ENCODE data around the gene BRD3. TPM values are rescaled to one million over a fixed set of nuclear protein-coding genes. Genes with fewer than 3 reads are reported as not detected.

Gene BRD3
- total RNA-seq, 1 donor from 2014 or later, result 98.1 TPM

DNA sequence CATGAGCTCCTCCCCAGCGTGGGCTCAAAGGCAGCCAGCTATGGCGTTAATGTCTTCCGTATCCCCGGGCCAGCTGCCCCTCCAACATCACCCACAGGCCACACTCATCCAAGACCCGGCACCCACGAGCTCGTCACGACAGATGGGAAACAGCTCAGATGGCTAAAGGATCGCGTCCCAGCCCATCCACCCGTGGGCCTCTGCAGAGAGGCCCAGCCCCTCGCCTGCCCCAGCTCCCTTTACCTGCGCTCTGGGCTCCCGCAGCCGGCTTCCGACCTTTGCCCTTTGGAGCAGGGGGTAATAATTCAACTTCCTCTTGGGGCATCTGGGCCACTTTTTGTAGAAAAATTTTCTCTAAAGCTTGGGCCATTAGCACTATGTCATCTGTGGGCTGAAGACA, 16.5 kb downstream of the BRD3 start:
- no peak overlapping the region for H3K27ac Mint-ChIP-seq
- DNase-seq (ENCODE audit: low spot score, unreplicated experiment), result no peak

DNA sequence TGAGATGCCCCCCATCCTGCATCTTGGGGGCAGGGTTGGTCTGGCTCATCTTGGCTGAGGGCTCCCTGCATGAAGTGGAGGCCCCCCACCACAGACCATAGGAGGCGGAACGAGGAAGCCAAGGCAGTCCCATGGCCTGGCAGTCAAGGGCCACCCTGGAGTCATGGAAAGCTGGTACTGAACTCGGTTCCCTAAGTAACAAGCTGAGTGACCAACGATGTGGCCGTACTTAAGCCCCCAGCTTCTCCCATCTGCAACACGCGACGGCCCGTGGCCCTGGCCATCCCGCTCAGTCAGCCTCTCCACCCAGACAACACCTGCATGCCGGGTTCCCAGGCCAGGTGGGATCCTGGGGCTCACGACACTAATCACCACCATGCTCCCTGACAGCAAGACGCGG, 17.1 kb downstream of the BRD3 start:
- no peaks in the 10 kb centered on the region for H3K27me3 Mint-ChIP-seq
- TF ChIP-seq, protein P1, sequence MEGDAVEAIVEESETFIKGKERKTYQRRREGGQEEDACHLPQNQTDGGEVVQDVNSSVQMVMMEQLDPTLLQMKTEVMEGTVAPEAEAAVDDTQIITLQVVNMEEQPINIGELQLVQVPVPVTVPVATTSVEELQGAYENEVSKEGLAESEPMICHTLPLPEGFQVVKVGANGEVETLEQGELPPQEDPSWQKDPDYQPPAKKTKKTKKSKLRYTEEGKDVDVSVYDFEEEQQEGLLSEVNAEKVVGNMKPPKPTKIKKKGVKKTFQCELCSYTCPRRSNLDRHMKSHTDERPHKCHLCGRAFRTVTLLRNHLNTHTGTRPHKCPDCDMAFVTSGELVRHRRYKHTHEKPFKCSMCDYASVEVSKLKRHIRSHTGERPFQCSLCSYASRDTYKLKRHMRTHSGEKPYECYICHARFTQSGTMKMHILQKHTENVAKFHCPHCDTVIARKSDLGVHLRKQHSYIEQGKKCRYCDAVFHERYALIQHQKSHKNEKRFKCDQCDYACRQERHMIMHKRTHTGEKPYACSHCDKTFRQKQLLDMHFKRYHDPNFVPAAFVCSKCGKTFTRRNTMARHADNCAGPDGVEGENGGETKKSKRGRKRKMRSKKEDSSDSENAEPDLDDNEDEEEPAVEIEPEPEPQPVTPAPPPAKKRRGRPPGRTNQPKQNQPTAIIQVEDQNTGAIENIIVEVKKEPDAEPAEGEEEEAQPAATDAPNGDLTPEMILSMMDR (IDR thresholded peaks at IDR 0.05; ENCODE audit: unreplicated experiment), result no peak
- DNase-seq (ENCODE audit: low spot score, unreplicated experiment), result no peak
- no peak overlapping the region for H3K27ac Mint-ChIP-seq
- peaks cover 6% of the 10 kb centered on the region for H3K36me3 Mint-ChIP-seq (ENCODE audit: insufficient read depth)
- no peaks in the 10 kb centered on the region for H3K4me1 Mint-ChIP-seq (ENCODE audit: low read depth)
- H3K9me3 Mint-ChIP-seq (ENCODE audit: low read depth), result no peaks in the 10 kb centered on the region
- H3K4me3 Mint-ChIP-seq (ENCODE audit: low read depth), result no peak overlapping the region

More for the DNA sequence above, 16.5 kb downstream of the BRD3 start:
- no peak overlapping the region for H3K4me3 Mint-ChIP-seq (ENCODE audit: low read depth)
- no peaks in the 10 kb centered on the region for H3K4me1 Mint-ChIP-seq (ENCODE audit: low read depth)
- H3K27me3 Mint-ChIP-seq, result no peaks in the 10 kb centered on the region
- peaks cover 6% of the 10 kb centered on the region for H3K36me3 Mint-ChIP-seq (ENCODE audit: insufficient read depth)
- TF ChIP-seq, protein P1 (IDR thresholded peaks at IDR 0.05; ENCODE audit: unreplicated experiment), result no peak
- no peaks in the 10 kb centered on the region for H3K9me3 Mint-ChIP-seq (ENCODE audit: low read depth)

DNA sequence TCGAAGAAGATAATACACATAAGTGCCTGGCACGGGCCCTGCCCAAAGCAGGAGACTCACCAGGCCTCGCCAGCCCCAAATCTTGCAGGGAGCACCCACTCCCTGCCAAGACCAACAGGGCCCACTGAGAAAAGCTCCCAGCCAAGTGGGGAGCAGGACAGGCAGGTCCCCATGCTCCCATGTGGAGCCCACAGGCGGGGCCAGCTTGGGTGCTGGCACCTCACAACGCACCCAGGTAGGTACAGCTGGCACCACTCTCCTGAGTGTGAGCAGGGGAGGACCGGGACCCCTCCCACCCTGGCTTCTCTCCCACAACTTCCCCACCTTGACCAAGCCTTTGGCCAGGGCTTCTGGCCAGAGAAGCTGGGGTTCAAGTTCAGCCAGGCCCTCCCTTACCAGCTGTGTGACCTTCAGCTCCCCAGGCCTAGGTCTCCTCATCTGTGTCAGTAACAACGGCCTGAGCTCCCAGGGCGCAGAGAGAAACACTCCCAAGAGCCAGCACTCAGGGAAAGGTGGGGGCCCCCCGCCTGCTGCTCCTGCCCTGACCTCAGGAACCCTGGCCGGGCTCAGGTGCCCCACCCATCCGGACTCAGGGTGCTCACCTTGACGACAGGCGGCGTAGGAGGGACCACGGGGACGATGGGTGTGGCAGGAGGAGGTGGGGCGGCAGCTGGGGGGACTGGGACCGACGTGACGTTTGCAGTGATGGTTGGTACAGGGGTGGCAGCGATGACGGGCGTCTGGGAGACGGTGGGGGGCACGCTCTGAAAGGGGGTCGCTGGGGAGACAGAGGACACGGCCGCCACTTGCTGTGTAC, 17.8 kb downstream of the BRD3 start:
- TF ChIP-seq, protein P1 (IDR thresholded peaks at IDR 0.05; ENCODE audit: unreplicated experiment), result no peak
- Mint-ChIP-seq H3K27ac (no peak overlapping the region), H3K4me3 (ENCODE audit: low read depth) (no peak overlapping the region), H3K4me1 (ENCODE audit: low read depth) (no peaks in the 10 kb centered on the region), H3K27me3 (no peaks in the 10 kb centered on the region), H3K36me3 (ENCODE audit: insufficient read depth) (peaks cover 6% of the 10 kb centered on the region), H3K9me3 (ENCODE audit: low read depth) (no peaks in the 10 kb centered on the region)
- DNase-seq (ENCODE audit: low spot score, unreplicated experiment), result no peak

DNA sequence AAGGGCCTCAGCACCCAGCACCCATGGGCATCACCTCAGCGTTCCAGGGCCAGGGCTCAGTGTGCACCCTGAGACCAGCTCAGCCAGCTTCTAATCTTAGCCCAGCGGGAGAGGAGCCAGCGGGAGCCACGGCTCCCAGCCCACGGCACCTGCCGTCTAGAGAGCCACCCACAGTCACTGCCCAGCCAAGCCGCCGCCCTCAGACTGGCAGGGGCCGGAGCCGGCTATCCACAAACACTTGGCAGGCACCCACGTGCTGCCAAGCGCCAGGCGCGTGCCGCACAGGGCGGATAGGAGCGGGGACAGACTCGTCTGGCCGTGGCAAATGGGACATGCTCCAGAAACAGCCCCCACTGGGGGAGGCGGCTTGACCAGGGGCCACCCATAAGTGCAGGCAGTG, 18.6 kb downstream of the BRD3 start:
- Mint-ChIP-seq H3K27ac (no peak overlapping the region), H3K4me1 (ENCODE audit: low read depth) (no peaks in the 10 kb centered on the region), H3K9me3 (ENCODE audit: low read depth) (no peaks in the 10 kb centered on the region), H3K4me3 (ENCODE audit: low read depth) (no peak overlapping the region), H3K36me3 (ENCODE audit: insufficient read depth) (peaks cover 6% of the 10 kb centered on the region), H3K27me3 (no peaks in the 10 kb centered on the region)
- DNase-seq (ENCODE audit: low spot score, unreplicated experiment), result no peak
- TF ChIP-seq, protein P1 (IDR thresholded peaks at IDR 0.05; ENCODE audit: unreplicated experiment), result no peak

DNA sequence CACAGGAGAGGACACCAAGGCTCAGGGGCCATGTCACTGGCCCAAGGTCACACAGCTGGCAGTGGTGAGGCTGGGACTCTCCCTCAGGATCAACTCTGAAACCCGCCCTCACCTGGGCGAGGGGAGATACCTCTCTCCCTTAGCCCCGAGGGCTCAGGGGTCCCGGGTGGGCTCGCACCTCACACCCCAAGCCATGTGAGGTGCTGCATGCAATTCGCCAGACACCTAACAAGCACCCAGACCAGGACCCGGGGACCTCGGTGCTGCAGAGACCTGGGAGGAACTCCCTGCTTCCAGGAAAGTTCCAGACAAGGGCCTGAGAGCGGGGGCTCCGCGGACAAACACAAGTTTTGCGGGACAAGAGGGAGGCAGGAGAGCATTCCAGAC, 19.3 kb downstream of the BRD3 start:
- no peak overlapping the region for H3K27ac Mint-ChIP-seq
- no peak overlapping the region for H3K4me3 Mint-ChIP-seq (ENCODE audit: low read depth)
- TF ChIP-seq, protein P1 (IDR thresholded peaks at IDR 0.05; ENCODE audit: unreplicated experiment), result no peak
- H3K36me3 Mint-ChIP-seq (ENCODE audit: insufficient read depth), result peaks cover 10% of the 10 kb centered on the region
- no peak for DNase-seq (ENCODE audit: low spot score, unreplicated experiment)
- no peaks in the 10 kb centered on the region for H3K4me1 Mint-ChIP-seq (ENCODE audit: low read depth)
- H3K9me3 Mint-ChIP-seq (ENCODE audit: low read depth), result no peaks in the 10 kb centered on the region
- H3K27me3 Mint-ChIP-seq, result no peaks in the 10 kb centered on the region

All from progenitor cell of endocrine pancreas (in vitro differentiated cells).